GM21576 (cell line): ENCODE measurements around the gene NOPCHAP1.
"Not testable (repeated sequence)": the region's sequence is repeated elsewhere in the genome, so short reads cannot be mapped to it uniquely, and the experiment has no call there.

ENCODE experiments used
- ATAC-seq: cut with Tn5 transposase; IDR thresholded peaks from one replicate; pipeline ENCODE4 v1.9.1; 2021; ENCODE audit warnings: mild to moderate bottlenecking, moderate library complexity; ENCODE audit not compliant: unreplicated experiment

The NOPCHAP1 gene, protein sequence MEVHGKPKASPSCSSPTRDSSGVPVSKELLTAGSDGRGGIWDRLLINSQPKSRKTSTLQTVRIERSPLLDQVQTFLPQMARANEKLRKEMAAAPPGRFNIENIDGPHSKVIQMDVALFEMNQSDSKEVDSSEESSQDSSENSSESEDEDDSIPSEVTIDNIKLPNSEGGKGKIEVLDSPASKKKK

DNA sequence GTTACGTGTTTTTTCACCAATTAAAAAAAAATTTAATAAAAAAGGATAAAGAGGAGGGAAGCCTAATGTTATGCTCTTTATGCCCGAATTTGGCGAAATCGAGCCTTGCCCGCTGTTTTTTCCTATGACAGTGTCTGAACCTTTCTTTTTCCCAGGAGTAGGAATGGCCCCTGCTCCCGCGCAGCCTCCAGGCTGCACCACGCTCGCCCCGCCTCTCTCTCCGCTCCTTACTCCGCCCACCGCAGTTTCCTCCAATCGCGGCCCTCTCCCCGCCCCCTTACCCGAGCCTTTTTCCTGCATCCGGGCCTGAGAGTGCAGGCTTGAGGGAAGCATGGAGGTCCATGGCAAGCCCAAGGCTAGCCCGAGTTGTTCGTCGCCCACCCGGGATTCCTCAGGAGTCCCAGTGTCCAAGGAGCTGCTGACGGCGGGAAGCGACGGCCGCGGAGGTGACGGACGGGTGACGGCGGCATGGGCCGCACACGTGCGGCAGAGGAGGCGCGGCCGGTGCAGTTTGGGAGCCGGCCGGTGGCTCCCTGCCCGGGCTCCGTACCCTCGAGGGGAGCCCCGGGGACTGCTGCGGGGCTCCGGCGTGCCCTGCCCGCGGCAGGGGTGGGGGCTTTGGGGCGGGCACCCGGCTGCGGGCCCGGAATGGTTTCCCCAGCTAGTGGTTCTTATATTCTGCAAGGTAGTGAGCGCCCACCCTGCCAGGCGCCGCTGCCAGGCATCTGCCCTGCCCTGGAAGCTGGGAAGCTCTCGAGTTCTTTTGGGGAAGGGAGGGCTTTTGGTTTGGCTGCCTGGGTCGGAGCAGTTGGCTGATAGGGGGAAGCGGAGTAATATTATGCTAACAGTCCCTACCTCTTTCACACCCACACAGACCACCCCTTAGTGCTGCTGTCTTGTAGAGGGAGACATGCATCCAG, at the start of gene NOPCHAP1:
NOPCHAP1 (plus strand) TSS at position 295 of the 920 bp plus-strand sequence; CDS start at position 332, 37 bp downstream.
- peak; percentile 95 for ATAC-seq

DNA sequence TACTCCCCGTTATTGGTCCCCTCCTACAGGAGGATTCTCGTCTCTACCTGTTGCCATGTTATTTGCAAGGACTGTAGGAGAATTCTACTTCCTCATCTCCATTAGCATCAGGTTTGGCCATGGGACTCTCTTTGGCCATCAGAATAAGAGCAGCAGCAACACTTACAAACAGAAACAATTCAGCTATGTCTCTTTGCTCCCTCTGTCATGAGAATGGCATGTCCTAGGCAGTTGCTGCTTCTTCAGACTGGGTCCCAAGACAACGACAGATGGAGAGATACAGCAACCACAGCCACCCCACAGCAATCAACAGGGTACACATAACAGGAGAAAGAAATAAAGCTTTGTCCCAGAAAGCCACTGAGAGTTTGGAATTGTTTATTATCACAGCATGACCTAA, 47.7 kb upstream of the NOPCHAP1 start:
- ATAC-seq: no peak

DNA sequence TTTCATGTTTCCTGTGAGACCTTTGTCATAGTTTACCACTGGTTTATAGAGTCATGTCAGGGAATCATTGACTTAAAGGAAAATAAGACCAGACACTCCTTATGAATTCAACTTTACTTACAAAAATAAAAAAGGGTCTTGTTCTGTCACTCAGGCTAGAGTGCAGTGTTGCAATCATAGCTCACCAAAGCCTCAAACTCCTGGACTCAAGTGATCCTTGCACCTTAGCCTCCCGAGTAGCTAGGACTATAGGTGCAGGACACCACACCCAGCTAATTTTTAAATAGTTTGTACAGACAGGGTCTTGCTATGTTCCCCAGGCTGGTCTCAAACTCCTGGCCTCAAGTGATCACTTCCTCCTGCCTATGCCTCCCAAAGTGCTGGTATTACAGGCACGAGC, 47.0 kb upstream of the NOPCHAP1 start:
- no peak for ATAC-seq

DNA sequence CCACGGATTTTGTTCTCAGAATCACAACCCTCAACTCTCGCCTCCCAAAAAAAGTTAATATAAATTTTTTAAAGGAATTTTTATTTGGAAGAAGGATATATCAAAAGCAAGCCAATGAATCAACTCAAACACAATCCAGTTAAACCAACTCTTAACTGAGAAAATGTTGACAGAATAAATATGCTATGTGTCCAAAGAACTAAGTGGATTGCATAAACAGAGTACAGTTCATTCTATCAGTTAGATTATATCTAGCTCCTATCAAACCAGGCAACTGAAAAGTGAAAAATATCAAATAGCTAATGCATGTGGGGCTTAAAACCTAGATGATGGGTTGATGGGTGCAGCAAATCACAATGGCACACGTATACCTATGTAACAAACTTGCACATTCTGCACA, 44.7 kb upstream of the NOPCHAP1 start:
- ATAC-seq: no peak

DNA sequence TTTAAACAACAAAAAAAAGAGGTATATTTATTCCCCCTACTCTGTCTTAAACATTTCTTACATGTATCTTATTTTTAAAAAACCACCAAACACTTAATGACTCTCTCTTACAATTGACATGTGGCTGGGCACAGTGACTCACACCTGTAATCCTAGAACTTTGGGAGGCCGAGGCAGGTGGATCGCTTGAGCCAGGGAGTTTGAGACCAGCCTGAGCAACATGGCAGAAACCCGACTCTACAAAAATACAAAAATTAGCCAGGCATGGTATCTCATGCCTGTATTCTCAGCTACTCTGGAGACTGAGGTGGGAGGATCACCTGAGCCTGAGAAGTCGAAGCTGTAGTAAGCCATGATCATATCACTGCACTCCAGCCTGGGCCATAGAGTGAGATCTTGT, 44.0 kb upstream of the NOPCHAP1 start:
- no peak for ATAC-seq

DNA sequence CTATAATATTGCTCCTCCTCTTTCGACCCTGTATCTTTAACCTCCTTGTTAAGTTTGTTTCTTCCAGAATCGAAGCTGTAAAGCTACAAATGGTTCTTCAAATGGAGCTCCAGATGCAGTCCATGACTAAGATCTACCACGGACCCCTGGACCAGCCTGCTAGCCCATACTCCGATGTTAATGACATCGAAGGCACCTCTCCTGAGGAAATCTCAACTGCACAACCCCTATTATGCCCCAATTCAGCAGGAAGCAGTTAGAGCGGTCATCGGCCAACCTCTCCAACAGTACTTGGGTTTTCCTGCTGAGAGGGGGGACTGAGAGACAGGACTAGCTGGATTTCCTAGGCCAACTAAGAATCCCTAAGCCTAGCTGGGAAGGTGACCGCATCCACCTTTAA, 42.7 kb upstream of the NOPCHAP1 start:
- not testable (repeated sequence) for ATAC-seq

DNA sequence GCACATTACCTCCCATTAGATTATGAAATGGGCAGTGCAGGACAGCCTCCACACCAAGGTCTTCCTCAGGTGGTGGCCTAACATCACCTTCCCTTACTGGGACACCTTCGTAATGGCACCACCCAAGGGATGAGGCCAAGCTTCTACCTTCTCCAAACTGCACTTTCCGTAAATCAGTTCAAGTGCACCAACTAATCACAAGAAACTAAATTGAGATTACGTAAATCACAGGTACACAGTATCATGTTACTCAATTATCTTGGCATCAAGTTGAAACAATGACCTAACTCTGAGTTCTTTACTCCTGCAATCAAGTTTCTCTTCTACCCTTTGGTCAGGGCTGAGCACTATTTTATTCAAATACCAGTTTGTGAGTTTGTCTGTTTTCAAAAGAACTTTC, 41.9 kb upstream of the NOPCHAP1 start:
- no peak for ATAC-seq

DNA sequence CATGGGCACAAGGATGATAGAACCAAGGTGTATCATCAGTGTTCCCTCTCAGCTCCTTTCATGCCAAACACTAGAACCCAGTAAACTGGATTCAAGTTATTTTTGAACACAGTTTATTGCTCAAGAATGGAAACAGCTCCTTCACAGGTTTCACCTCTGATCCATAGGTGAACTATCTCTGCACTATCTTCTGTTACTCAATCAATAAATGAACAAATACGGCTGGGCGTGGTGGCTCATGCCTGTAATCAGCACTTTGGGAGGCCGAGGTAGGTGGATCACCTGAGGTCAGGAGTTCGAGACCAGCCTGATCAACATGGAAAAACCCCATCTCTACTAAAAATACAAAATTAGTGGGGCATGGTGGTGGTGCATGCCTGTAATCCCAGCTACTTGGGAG, 37.4 kb upstream of the NOPCHAP1 start:
- ATAC-seq: not testable (repeated sequence)

DNA sequence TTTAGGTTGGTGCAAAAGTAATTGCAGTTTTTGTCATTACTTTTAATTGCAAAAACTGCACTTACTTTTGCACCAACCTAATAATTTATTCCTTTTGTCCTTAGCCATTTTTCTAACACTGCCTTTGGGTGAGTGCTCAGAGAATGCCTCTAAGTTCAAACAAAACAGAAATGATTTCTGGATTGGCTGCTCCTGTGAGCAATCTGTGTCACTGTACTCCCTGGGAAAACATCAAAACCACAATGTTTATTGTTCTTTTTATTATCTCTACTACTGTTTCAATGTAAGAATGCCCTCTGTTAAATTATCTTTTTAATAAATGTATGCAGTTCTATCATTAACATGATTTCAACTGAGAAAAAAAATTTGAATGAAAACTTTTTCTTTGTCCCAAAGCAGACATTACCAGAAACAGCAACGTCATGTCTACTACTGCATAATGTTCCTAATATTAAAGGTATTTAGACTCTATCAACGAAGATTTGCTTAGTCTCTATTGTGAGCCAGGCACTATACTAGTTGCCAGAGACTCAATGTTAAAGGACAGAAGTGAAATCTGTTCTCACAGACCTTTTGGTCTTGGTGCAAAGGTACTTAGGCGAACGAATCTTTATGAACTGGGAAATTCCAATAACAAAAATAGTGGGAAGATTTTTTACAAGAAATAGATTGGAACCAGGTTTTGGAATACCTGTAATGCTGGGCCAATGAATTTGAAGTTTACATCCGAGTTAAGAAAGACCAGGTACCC, 34.2 kb upstream of the NOPCHAP1 start:
- ATAC-seq: no peak

DNA sequence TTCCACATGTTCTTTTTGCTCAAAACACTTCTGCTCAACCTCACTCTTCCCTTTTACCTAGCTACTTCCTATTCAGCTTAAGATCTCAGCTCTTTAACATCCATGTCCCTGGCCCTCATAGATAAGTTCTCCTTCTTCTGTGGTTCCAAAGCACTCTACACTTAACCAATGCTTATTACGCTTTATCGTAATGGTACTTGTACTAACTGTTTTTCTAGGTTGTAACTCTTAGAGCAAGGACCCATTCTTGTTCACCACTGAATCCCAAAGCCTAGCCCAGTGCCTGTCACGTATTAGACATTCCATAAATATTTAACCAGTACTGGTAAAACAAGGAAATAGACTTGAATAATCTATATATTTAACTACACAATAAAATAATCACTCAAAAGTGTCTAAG, 33.3 kb upstream of the NOPCHAP1 start:
- no peak for ATAC-seq

DNA sequence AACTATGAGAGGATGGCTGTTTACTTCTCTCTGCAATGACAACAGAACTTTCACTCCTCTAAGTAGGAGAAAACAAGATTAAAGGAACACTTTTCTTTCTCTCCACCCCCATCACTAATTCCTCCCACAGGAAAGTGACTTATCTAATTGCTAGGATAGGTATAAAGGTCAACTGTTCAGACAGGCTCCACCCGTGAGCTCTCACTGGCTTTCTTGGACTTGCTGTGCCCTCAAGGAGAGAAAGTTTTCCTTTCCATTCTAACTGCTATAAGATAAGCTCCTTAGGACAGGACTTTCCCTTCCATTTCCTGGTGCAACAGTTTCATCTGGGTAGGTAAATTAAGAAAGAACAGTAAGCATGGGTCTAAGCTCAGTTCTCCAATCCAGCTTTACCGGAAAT, 32.8 kb upstream of the NOPCHAP1 start:
- no peak for ATAC-seq

DNA sequence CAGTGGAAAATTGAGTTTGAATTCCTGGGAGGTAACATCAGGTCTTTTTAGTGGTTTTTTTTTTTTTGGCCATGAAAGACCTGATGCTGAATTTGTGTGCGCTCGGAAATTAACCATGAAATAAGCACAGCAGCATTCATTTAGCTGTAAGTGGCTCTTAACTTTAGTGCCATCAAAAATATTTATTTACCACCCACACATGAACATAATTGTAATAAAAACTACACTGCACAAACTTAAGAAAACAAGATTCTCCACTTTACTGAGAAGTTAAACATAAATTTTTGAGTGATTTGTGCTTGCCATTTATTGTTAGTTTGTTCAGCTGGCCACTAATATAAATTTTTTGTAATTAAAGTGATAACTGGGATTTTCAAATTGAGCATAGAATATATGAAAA, 30.4 kb upstream of the NOPCHAP1 start:
- ATAC-seq: no peak

DNA sequence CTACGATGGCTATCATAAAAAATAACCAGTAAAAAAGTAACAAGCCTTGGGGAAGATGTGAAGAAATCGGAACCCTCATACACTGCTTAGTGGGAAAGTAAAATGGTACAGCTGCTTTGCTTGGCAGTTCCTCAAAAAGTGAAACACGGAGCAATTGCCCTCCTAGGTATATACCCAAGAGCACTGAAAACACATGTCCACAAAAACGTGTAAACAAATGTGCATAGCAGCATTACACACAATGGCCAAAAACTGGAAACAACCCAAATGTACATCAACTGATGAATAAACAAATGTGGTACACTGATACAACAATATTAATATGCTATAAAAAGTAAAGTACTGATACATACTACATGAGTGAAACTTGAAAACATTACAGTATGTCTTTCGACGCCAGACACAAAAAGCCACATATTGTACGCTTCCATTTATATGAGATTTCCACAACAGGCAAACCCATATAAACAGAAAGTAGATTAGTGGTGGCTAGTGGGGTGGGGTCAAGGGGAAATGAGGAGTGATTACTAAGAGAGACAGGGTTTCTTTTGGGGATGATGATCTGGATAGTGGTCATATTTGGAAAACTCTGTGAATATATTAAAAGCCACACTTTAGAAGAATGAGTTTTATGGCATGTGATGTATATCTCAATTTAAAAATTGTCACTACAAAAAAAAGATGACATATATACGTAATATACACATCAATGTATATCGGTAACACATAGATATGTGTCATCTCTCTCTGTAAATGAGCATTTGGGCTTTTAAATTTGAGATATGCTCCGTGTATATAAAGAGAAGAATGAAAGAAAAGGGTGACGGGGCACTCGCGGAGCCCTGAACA, 29.0 kb upstream of the NOPCHAP1 start:
- no peak for ATAC-seq

DNA sequence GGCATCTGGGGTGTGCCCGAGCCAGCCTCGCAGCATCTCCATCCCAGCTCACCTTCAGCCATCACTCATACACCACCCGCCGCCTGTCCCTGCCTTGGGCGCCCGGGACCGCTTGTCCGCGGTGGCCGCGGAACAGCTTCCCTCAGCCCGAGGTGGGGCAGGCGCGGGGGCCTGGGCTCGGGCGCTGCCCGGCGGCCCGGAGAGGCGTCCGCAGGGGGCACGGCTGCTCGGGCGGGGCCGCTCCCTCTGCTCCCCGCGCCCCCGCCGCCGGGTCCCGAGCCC, 28.5 kb upstream of the NOPCHAP1 start:
- no peak for ATAC-seq

DNA sequence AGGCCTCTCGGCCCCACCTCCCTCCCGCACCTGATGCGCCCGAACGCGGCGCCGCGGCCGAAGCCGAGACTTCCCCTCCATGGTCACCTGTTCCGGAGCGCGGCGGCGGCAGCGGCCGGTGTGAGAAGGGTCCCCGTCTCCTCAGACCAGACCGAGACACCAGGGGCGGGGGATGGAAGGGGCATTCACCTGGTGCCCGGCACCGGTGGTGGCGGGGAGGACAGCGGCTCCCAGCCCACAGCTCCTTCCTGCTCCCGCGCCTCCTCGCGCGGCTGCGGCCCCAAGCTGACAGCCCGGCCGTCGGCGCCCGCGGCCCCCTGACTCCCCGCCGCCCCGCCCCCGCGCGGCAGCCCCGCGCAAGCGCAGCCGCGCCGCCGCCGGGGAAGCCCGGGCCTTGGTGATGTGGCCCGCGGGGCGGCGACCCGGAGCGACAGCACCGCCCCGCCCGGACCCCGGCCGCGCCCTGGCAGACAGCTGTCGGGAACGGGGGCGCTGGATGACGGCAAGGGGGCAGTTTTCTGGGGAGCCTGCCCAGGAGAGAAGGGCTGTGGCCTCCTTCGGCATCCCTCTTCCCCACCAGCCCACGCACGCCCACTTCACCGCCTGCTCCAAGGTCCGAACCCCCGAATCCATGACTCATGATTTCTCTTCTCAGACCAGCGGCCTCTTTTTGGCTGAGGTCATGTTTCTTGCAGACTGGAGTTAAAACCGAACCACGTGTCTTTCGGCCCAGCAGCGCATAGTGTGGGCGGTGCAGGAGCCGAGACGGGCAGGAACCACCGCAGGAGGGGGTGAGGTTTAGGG, 27.9 kb upstream of the NOPCHAP1 start, which contains the start of gene SLC41A2:
SLC41A2 (minus strand) TSS at position 290 of the 804 bp plus-strand sequence. CDS start 29,763 bp downstream, outside the sequence.
- ATAC-seq: peak; percentile 77

DNA sequence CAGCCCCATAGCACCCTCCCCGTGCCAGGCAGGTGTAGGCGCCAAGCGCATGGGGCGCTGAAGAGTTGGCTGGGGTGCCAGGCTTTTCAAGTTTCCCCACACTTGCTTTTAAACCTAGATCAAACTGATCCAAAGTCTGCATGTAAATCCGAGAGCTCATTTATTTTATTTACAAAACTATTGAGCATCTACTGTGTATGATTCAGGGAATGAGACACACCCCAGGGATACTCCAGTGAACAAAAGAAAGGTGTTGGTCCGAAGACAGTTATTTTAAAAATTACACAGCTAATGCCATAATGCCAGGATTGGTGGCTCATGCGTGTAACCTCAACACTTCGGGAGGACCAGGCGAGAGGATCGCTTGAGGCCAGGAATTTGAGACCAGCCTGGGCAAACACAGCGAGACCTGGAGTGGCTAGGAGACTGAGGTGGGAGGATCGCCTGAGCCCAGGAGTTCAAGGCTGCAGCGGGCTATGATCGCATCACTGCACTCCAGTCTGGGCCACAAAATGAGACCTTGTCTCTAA, 27.2 kb upstream of the NOPCHAP1 start:
- no peak for ATAC-seq

DNA sequence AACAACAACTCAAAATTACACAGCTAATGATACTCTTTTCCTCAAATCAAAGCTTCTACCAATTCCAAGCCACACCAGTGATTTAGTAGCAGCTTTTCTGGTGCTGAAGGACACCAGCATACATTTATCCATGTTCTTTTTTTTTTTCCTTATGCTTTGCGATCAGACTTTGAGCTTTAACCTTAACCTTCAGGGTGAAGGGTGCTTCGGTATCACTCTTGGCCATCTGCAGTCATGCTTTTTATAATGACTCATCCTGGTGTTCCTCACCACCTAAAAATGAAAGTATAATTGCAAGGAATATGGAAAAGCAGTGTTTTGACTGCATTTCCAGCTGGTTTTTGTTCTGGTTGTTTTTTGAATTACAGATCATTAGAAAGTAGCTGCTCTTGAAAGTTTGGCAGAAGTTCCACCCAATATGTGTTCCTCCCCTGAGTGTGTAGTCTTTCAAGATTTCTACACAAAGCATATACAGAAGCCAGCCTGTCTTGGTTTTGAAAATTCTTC, 26.7 kb upstream of the NOPCHAP1 start:
- ATAC-seq: no peak

DNA sequence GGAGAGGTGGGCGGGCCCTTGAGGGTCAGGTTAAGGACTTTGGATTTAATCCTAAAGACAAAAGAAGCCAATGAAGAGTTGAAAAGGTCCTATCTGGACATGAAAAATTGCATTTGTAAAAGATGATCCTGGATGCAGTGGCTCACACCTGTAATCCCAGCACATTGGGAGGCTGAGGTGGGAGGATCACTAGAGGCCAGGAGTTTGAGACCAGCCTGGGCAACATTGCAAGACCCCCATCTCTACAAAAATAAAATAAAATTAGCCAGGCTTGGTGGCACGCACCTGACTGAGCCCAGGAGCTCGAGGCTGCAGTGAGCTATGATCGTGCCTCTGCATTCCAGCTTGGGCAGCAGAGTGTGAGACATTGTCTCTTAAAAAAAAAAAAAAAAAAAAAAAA, 25.7 kb upstream of the NOPCHAP1 start:
- ATAC-seq: no peak

DNA sequence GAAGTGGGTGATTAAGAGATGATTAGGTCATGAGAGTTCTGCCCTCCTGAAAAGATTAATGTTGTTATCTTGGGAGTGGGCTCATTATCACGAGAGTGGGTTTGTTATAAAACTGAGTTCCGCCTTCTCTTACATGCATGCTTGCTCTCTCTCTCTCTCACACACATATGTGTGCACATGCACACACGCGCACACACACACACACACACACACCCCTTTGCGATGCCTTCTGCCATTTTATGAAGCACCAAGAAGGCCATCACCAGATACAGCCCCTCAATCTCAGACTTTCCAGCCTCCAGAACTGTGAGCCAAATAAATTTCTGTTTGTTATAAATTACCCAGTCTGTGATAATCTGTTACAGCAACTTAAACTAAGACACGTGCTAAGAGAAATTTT, 22.4 kb upstream of the NOPCHAP1 start:
- no peak for ATAC-seq
